ENCODE data around the gene CSF3R. TPM values are rescaled to one million over a fixed set of nuclear protein-coding genes. Genes with fewer than 3 reads are reported as not detected.

Gene CSF3R
- total and polyA plus RNA-seq, 9 of the 15 experiments (the other 6 are each of a cell fraction or from before 2014, with no cell fraction given), result 0.21 to 0.86 (median 0.40) TPM; not detected in 1

DNA sequence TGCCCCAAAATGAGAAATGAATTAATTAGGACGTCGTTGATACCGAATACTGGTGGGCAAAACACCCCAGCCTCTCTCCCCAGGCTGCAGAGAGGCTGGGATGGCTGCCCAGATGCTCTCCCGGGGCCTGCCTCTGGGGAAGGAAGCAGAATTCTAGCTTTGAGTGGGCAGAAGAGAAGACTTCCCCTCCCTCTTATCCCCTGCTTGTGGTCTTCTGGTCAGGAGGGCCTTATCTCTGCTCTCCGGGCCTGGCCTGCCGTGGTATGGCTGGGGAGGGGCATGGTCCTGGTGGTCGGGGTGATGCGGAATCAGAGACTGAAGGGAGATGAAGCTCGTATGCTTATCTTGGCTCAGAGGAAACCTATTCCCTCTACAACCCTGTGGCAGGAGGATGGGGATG, 9.8 kb upstream of the CSF3R start (continued):
- TF ChIP-seq, protein P1, sequence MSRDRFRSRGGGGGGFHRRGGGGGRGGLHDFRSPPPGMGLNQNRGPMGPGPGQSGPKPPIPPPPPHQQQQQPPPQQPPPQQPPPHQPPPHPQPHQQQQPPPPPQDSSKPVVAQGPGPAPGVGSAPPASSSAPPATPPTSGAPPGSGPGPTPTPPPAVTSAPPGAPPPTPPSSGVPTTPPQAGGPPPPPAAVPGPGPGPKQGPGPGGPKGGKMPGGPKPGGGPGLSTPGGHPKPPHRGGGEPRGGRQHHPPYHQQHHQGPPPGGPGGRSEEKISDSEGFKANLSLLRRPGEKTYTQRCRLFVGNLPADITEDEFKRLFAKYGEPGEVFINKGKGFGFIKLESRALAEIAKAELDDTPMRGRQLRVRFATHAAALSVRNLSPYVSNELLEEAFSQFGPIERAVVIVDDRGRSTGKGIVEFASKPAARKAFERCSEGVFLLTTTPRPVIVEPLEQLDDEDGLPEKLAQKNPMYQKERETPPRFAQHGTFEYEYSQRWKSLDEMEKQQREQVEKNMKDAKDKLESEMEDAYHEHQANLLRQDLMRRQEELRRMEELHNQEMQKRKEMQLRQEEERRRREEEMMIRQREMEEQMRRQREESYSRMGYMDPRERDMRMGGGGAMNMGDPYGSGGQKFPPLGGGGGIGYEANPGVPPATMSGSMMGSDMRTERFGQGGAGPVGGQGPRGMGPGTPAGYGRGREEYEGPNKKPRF (IDR thresholded peaks at IDR 0.05; ENCODE audit: low read depth, low read length), result no peak
- TF ChIP-seq KHSRP (IDR thresholded peaks at IDR 0.05), result no peak
- TF ChIP-seq HDAC1 (IDR thresholded peaks at IDR 0.05), result peak in 1 of 2 experiments; percentile 81; a peak in 2 of 4 replicates
- TF ChIP-seq MEF2D (tag; conservative IDR thresholded peaks at IDR 0.05; ENCODE audit: low read depth), result no peak
- TF ChIP-seq MAFG (tag; conservative IDR thresholded peaks at IDR 0.05), result no peak
- no peak for TF ChIP-seq PRMT5 (CRISPR knock-in tag; IDR thresholded peaks at IDR 0.05)
- TF ChIP-seq FOXA3 (CRISPR knock-in tag; conservative IDR thresholded peaks at IDR 0.05 in 1 of 2, IDR thresholded peaks at IDR 0.05 in 1 of 2), result no peak
- TF ChIP-seq ZNF766 (CRISPR knock-in tag; conservative IDR thresholded peaks at IDR 0.05), result no peak; the same call in 1 of the 2 replicates
- no peak for TF ChIP-seq HMG20B (CRISPR knock-in tag; IDR thresholded peaks at IDR 0.05)
- TF ChIP-seq, protein P2, sequence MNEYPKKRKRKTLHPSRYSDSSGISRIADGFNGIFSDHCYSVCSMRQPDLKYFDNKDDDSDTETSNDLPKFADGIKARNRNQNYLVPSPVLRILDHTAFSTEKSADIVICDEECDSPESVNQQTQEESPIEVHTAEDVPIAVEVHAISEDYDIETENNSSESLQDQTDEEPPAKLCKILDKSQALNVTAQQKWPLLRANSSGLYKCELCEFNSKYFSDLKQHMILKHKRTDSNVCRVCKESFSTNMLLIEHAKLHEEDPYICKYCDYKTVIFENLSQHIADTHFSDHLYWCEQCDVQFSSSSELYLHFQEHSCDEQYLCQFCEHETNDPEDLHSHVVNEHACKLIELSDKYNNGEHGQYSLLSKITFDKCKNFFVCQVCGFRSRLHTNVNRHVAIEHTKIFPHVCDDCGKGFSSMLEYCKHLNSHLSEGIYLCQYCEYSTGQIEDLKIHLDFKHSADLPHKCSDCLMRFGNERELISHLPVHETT (CRISPR knock-in tag; conservative IDR thresholded peaks at IDR 0.05 in 1 of 2, IDR thresholded peaks at IDR 0.05 in 1 of 2), result no peak
- no peak for TF ChIP-seq GABPB2 (CRISPR knock-in tag; conservative IDR thresholded peaks at IDR 0.05)
- TF ChIP-seq, protein P3, sequence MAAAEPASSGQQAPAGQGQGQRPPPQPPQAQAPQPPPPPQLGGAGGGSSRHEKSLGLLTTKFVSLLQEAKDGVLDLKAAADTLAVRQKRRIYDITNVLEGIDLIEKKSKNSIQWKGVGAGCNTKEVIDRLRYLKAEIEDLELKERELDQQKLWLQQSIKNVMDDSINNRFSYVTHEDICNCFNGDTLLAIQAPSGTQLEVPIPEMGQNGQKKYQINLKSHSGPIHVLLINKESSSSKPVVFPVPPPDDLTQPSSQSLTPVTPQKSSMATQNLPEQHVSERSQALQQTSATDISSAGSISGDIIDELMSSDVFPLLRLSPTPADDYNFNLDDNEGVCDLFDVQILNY (CRISPR knock-in tag; IDR thresholded peaks at IDR 0.05), result no peak
- TF ChIP-seq, protein P4, sequence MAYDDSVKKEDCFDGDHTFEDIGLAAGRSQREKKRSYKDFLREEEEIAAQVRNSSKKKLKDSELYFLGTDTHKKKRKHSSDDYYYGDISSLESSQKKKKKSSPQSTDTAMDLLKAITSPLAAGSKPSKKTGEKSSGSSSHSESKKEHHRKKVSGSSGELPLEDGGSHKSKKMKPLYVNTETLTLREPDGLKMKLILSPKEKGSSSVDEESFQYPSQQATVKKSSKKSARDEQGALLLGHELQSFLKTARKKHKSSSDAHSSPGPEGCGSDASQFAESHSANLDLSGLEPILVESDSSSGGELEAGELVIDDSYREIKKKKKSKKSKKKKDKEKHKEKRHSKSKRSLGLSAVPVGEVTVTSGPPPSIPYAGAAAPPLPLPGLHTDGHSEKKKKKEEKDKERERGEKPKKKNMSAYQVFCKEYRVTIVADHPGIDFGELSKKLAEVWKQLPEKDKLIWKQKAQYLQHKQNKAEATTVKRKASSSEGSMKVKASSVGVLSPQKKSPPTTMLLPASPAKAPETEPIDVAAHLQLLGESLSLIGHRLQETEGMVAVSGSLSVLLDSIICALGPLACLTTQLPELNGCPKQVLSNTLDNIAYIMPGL (CRISPR knock-in tag; IDR thresholded peaks at IDR 0.05), result no peak
- 0 out of 2 replicates have a peak, but pooled peaks have one; percentile 66 for TF ChIP-seq ETV5 (CRISPR knock-in tag; IDR thresholded peaks at IDR 0.05; ENCODE audit: low read depth)
- TF ChIP-seq, protein P5, sequence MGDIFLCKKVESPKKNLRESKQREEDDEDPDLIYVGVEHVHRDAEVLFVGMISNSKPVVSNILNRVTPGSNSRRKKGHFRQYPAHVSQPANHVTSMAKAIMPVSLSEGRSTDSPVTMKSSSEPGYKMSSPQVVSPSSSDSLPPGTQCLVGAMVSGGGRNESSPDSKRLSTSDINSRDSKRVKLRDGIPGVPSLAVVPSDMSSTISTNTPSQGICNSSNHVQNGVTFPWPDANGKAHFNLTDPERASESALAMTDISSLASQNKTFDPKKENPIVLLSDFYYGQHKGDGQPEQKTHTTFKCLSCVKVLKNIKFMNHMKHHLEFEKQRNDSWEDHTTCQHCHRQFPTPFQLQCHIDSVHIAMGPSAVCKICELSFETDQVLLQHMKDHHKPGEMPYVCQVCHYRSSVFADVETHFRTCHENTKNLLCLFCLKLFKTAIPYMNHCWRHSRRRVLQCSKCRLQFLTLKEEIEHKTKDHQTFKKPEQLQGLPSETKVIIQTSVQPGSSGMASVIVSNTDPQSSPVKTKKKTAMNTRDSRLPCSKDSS (IDR thresholded peaks at IDR 0.05; ENCODE audit: low read depth, partially characterized antibody), result no peak
- no peak for TF ChIP-seq DACH1 (IDR thresholded peaks at IDR 0.05; ENCODE audit: partially characterized antibody)
- TF ChIP-seq, protein P6, sequence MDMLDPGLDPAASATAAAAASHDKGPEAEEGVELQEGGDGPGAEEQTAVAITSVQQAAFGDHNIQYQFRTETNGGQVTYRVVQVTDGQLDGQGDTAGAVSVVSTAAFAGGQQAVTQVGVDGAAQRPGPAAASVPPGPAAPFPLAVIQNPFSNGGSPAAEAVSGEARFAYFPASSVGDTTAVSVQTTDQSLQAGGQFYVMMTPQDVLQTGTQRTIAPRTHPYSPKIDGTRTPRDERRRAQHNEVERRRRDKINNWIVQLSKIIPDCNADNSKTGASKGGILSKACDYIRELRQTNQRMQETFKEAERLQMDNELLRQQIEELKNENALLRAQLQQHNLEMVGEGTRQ (CRISPR knock-in tag; IDR thresholded peaks at IDR 0.05), result no peak
- TF ChIP-seq NUFIP1 (IDR thresholded peaks at IDR 0.05; ENCODE audit: partially characterized antibody), result no peak
- TF ChIP-seq TEAD2 (tag; IDR thresholded peaks at IDR 0.05), result no peak
- no peak for TF ChIP-seq SUPT5H (IDR thresholded peaks at IDR 0.05)
- no peak for TF ChIP-seq ZNF696 (CRISPR knock-in tag; conservative IDR thresholded peaks at IDR 0.05)

Data from K562 (cell line).